ENCODE data around the gene RBBP8NL.
A peak's percentile ranks its signal among the peaks of the same experiment; 100 is the strongest.

Gene RBBP8NL

DNA sequence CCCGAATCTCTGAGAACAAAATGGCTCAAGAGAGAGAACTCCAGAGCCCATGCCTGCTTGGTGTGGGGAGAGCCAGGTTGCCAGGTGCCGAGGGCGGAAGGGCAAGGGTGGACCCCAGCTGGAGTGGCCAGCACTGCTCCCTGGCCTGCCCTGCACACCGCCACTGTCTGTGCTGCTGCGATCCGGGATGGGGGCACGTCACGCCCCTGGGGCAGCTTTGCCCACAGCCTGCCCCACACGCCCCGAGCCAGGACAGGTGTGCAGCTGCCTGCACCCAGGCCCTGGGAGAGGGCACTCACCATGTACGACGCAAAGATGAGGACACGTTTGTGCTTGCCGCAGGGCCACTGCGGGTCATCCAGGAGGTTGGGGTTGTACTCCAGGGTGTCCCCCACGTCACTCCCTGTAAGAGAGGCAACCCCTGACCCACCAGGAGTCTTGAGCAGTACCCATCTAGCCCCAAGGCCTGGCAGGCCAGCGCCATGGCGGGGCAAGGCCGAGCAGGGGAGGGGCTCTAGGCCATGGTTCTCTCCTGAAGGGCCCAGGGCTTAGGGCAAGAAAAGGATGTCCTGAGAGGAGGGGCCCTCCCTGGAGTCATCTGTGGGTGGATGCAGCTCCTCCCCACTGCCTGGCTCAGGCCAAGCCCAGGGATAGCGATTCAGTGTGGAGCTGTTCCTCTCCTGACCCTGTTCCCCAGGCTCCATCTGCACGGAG lies 34.6 kb downstream of the RBBP8NL start:
- no peak for DNase-seq (ENCODE audit: low read depth in 2 of 2)

DNA sequence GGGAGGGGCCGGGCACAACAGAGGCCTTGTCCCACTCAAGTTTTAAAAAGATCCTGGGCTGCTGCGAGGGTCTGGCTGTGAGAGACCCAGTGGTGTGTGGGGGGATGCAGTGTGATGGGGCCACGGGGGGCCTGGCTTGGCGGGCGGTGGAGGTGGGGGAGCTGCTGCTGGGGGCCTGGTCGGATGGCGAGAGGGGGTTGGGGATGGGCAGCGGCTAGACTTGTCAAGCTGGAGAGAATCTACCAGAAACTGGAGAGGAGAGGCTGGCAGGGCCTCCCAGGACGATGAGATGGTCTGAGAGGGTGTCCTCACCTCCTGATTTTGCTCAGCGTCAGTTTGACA lies 35.3 kb downstream of the RBBP8NL start:
- DNase-seq (ENCODE audit: low read depth in 2 of 2), result no peak

DNA sequence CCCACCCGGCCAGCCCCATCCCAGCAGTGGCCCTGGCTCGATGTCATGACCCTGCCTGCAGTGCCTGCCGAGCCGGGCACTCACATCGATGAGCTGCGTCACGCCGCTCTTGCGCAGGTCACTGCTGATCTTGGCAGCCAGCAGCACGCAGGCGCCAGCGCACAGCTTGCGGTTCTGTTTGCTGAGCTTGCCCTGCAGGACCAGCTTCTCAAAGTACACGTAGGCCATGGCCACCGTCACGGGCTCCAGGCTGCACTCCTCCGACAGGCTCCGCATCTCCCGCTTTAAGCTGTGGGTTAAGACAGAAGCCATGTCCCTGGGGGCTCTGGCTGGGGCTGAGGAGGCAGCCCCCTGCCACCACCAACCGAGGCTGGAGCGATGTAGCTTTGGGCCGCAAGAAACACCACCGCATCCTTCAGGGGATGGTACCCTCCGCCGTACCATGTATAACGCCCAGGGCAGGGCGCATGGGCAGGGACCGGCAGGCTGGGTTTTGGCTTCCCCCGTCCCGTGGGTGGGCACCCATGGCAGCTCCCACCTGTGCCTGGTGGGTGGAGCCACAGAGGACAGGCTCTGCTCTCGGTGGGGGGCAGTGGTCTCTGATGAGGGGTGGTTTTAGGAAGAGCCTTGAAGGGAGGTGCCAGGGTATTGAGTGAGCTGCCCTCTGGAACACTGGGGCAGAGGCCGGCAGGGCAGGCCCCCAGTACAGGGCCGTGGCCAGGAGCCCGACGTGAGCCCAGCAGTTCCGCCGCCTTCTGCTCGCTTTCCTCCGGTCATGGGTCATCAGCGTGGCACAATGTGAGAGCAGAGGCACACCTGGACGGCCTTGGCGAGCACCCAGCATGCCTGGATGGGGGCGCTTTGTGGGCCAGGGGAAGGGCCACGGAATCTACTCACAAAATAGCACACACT lies 35.9 kb downstream of the RBBP8NL start:
- DNase-seq (ENCODE audit: low read depth in 2 of 2), result no peak

DNA sequence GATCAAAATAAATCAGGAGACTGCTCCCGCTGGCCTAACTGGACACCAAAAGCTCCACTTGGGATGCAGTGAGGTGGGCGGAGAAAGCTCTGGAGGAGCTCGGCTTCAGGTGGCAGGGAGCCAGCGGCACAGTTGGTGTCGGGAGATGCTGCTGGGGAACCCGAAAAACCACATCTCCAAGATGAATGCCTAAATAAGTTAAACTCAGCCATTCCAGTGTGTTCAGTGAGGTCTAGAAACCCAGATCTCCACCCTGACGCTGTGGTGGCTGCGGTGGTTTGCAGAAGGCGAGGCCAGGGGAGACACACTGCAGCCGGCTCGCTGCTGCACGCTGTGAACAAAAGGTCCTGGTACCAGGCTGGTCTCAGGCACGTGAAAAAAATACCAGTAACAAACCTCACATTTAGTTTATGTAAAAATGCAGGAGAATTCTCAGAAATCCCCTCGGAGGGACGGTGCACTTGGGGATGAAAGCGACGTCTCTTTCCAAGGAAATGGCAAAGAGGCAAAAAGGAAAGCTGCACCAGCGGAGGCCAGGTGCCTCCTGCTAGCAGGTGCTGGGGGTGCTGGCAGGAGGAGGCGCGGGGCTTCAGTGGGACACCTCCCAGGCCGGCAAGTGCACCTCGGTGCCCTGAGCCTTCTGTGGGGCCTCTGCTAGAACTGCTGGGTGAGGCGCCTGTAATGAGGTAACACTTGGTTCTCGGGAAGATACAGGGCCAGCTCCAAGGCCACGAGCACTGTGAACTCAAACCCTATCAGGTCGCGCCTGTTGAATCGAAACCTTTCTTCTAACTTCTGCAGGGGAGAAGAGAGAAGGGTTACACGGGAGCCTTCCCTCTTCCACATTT lies 36.8 kb downstream of the RBBP8NL start:
- no peak for DNase-seq (ENCODE audit: low read depth in 2 of 2)

DNA sequence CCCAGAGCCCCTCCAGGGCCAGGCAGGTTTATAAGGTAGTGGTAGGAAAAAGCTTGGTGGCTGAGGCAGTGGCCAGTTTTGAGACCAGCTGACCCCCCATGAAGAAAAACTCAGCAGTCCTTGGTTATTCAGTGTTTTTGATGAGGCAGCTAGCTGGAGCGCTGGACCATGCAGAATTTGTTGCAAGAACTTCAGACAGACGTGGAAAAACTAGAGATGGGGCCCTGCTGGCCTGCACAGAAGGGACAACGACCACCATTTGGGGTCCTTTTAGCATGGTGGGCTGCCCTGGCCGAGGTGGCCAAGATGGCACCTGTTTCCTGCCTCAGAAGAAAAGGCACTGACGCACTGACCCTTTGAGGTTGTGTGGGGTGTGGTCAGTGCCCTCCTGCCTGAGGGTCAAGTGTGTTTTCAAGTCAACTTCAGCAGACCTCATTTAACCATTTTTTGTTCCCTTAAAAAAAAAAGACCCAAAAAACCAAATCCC lies 37.7 kb downstream of the RBBP8NL start:
- no peak for DNase-seq (ENCODE audit: low read depth in 2 of 2)

DNA sequence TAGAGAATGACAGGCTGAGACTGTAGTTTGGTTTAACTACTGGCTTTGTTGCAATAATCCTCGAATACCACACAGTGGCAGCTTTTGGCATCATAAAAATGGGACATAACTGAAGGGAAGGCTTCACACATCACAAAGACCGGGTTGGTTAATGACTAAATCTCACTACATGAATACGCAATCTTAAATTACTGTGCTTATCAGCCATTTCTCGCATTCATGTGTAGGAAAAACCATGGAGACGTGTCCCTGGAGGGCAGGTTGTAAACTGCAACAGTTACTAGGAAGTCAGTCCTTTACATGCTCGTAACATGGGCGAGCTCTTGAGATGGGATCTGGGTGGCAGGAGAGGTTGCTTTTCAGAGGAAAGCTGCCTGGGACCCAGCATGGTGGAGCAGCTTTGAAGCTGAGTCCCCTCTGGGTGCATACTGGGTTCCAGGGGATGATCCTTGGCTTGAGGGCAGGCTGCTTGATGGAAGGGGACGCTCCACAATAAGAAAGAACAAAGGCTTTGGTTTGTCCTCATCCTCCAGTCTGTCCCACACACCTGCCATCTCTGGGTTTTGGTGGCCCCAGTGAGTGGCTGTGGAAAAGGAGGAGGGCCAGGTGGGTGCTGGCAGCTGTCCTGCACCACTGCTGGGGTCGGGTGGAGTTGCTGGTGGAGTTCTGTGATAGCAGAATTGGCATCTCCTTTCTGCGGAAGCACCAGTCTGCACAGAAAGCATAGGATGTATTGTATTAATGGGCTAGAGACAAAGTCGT lies 38.3 kb downstream of the RBBP8NL start:
- DNase-seq (ENCODE audit: low read depth in 2 of 2), result no peak

DNA sequence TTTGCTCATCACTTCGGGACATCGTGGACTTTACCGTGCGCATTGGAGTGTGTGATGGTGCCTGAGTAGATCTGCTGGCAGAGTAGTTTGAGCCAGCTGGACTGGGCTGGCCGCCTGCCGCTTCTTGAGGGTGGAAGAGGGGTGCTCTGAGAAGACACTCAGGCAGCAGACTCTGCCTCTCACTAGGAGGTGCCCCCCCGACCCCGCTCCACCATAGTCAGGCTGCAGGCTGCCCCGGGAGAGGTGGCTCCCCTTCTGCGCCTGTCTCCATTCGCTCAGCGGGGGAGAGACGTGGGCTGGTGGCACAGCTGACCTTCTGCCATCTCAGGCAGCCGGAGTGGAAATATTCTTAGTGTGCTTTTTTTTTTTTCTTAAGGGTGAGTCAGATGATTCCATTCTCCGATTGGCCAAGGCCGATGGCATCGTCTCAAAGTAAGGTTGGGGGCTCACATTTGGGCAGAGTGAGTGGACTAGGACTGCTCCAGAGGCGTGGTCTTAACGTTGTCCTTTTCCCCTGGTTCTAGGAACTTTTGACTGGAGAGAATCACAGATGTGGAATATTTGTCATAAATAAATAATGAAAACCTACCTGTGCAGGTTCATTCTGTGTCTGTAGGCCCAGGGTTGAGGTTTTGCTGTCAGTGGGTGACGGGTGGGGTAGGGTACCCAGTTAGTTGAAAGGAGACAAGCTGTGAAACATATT lies 39.3 kb downstream of the RBBP8NL start:
- DNase-seq (ENCODE audit: low read depth in 2 of 2), result no peak

DNA sequence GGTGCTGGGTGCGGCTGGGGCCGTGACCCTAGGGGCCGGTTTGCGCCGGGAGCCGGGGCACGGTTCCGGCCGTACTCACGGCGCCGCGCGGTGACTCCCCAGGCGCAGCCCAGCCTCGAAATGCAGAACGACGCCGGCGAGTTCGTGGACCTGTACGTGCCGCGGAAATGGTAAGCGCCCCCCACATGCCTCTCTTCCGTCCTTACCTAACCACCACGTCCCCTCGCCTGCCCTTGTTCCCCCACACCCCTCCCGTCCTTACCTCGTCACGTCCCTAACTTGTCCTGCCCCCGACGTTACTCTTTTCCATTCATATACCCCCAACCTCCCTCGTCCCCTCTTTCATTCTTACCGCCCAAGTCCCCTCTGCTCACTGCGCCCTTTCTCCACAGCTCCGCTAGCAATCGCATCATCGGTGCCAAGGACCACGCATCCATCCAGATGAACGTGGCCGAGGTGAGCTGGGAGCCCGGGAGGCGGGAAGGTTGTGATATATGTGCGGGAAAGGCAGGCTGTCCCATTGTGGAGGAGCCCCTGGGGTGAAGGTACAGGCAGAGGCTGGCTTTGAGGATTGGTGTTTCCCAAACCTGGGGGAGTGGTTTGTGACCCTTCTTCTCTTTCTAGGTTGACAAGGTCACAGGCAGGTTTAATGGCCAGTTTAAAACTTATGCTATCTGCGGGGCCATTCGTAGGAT lies 40.0 kb downstream of the RBBP8NL start:
- no peak for DNase-seq (ENCODE audit: low read depth in 2 of 2)

DNA sequence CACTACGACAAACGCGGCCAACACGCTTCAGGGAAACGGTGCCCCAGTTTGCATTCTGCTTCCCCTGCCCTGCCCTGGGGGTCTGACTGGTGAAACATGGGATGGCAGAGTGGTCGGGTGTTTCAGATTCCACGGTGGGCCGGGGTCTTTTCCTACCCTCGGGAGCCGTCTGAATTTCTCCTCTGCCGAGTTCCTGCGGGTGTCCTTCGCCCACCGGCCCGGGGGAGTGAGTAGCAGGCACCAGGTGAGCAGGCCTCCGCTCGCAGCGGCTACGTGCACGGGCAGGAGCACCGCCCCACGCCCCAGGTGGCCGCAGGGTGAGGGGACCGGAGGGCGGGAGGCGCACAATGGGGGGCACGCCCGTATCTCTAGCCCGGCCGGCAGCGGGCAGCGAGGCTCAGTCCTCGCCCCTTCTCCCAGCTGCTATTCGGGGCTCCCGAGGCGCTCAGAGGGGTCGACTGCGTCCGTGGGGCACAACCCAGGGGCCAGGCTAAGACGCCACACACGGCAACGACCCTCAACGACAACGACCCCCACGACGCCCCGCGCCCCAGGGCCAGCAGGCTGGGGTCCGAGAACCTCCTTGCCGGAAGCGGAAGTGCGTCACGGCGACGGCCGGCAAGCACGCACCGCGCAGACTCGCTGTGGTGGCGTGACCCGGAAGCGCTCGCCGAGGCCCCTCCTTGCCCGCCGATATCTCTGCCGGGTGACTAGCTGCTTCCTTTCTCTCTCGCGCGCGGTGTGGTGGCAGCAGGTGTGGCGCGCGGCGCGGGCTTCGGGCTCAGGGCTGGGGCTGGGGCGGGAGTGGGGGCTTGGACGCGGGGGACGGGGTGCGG lies 40.7 kb downstream of the RBBP8NL start, which contains the start of gene RPS21:
Gene RPS21 (plus strand): TSS at position 721 of the 836 bp plus-strand sequence. CDS start 236 bp downstream, outside the sequence.
- peak; percentile 85 to 89 for DNase-seq (ENCODE audit: low read depth in 2 of 2)

DNA sequence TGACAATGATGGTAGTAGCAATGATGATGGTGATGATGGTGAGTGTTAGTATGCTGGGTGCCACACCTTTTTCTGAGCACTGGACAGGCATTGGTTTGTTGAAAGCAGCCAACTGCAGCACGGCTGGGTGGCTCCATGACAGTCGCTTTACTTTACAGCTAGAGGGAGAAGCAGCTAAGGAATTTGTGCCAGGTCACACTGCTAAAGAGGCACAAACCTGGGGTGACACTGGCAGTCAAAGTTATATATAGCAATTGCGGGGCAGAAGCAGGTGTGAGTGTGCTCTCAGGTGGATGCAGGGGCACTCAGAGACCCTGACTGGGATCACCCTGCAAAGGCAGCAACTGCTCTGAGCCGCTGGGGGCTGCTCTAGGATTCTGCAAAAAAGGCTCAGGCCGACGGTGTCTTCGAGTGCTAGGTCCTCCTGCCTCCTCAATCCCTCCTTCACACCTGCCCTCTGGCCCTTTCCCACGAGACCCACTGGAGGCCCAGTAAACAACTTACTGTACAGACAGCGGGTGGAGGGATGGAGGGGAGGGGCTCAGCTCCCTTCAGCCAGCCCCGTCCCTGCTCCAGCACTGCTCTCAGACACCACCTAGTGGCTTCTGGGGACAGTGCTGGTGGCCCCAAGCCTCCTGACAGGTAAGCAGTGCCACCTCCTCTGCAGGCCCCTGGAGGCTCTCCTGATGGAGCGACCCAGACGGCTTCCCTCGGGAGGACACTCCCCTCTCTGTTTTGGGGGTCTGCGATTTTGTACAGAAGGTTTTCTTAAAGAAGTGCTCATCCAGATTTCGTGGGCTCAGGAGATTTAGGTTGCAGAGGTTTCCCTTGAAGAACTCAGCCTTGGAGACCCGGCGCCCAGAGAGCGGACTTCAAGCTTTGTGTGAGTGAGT lies 44.8 kb downstream of the RBBP8NL start:
- DNase-seq (ENCODE audit: low read depth in 2 of 2), result peak; percentile 72 to 73

DNA sequence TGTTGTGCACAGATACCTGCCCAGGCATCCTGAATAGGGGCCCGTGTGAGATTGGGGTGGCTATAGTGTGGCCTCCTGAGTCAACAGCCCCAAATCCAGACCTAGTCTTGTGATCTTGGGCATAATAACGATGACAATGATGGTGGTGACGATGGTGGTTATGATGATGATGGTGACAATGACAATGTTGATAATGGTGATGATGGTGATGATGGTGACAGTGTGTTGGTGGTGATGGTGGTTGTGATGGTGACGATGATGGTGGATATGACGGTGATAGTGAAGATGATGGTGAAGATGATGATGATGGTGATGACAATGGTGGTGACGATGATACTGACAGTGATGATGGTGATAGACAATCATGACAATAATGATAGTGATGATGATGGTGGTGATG lies 45.5 kb downstream of the RBBP8NL start:
- DNase-seq (ENCODE audit: low read depth in 2 of 2), result no peak

DNA sequence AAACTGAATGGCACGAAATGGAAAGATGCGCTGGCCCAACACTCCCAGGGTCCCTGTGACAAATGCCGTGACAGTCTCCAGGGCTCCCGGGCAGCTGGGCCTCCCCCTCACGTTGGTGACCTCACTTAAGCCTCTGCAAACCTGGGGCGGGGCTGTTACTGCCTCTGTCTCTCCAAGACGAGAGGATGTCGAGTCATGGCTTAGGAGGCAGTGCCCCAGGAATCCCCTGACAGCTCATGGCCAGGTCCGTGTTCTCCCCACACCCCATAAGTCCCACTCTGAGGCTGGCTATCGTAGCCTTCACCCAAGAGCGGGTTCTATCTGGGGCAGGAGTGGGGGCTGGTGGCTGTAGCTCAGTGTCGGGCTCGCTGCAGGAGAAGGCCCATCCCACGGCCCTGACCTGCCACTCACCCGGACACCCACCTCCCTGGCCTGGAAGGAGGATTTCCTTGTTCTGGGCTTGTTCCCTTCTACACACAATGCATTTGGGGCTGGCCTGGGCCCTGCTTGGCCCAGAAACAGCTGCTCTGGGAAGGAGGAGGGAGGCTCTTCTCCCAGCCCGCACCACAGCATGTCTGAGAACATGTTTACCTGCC lies 46.0 kb downstream of the RBBP8NL start:
- DNase-seq (ENCODE audit: low read depth in 2 of 2), result no peak

DNA sequence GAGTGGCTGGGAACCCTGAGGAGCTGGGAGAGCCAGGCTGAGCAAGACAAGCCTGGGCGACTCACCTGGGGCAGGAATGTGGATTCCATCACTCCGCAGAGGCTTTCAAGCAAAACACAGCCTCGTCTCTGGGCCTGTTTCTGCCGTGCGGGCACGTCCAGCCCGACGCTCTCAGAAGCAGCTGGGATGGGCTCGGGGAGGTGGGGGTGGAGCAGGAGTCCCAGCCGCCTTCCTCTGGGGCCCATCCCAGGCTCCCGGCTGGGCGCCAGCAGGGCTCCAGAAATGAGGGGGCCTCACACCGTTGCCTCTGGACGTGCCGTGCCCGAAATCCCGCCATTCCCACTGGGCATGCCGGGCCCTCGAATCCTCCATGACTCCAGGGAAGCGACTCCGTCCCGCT lies 49.1 kb downstream of the RBBP8NL start:
- DNase-seq (ENCODE audit: low read depth in 2 of 2), result no peak

DNA sequence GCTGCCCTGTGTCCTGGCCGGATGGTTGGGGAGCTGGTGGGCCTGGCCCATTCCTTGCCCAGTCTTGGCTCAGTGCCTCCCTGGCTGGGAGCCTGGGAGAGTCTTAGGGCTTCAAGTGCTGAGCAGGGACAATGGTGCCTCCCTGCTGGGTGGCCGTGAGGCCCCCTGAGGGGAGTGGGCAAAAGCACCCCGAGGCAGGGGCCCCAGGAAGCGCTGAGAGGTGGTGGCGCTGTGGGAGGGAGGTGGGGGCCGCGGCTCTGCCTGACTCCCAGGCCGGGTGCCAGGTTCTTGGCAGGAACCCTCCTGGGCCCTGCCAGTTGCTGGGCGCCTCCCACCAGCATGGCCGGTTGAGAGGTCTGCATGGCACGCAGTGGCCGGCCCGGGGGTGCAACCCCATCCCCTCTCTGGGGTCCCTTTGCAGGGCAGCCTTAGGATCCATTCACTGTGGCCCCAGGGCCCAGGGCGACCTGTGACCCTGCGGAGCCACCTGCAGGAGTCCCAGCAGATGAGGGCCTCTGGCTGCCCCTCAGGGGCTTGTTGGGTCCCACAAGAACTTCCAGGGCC lies 49.6 kb downstream of the RBBP8NL start:
- no peak for DNase-seq (ENCODE audit: low read depth in 2 of 2)

DNA sequence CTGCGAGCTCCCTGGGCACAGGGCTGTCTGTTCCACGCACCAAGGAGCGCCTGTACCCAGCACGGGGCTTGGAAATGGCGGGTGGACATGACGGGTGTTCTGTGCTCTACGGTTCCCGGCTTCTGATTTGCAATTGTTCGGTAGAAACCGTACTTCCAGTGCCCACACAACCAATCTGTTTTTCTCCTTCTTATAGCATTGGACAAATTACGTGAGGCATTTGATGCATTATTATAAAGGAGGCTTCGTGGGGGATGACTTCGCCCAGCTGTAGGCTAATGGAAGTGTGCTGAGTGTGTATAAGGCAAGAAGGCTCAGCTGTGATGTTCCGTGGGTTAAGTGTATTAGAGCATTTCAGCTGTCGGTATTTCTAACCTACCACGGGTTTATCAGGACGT lies 50.3 kb downstream of the RBBP8NL start:
- no peak for DNase-seq (ENCODE audit: low read depth in 2 of 2)

DNA sequence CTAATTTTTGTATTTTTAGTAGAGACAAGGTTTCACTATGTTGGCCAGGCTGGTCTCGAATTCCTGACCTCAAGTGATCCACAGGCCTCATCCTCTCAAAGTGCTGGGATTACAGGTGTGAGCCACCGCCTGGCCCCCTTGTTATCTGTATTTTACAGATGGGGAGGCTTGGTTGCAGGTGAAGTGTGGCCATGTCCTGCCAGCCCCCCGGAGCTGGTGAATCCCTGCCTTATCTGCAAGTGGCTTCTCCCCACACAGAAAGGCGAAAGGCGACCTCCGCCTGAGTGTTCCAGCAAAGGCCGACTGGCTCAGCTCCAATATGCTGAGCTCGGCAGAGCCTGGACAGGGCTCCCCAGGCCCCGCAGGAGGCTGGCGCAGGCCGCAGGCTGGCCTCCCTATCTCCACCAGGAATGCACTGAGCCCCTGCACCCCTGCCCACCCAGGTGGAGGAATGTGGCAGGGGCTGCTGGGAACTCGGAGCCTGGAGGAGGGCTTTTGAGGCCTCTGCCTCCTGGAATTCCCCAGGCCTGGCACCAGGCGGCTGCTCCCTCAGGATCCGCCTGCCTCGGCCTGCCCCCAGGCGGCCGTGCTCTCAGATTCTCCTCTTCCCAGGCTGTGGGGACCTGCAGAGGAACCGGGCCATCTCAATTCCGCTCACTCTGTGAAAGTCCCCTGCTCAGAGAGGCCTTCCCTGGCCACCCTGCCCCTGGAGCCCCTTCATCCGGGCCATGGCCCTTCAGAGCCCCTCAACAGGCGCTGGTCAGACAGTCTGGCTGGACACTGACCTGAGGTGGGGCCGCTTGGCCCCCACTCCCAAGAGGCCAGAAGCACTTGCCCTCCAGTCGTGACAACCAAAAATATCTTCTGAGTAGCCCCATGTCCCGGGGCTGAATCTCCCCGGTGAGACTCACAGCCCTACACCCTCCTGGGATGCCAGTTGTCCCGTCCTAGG lies 51.0 kb downstream of the RBBP8NL start:
- no peak for DNase-seq (ENCODE audit: low read depth in 2 of 2)

All from activated CD4-positive, alpha-beta T cell treated with anti-CD3 and anti-CD28 coated beads for 24 hours (primary cell).